ENCODE measurements around the gene TECR.
"Not testable (repeated sequence)": the region's sequence is repeated elsewhere in the genome, so short reads cannot be mapped to it uniquely, and the experiment has no call there.

The TECR gene, protein sequence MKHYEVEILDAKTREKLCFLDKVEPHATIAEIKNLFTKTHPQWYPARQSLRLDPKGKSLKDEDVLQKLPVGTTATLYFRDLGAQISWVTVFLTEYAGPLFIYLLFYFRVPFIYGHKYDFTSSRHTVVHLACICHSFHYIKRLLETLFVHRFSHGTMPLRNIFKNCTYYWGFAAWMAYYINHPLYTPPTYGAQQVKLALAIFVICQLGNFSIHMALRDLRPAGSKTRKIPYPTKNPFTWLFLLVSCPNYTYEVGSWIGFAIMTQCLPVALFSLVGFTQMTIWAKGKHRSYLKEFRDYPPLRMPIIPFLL

GRCh38 chr19:14529254-14530004 is at the start of gene TECR:
TECR (plus strand) TSS chr19:14529594; CDS start chr19:14529697, 103 bp downstream.
- peak; percentile 94 for DNase-seq

- DNase-seq, result no peak
Measured at GRCh38 chr19:14479975-14480699, 49.3 kb upstream of the TECR start.

DNA sequence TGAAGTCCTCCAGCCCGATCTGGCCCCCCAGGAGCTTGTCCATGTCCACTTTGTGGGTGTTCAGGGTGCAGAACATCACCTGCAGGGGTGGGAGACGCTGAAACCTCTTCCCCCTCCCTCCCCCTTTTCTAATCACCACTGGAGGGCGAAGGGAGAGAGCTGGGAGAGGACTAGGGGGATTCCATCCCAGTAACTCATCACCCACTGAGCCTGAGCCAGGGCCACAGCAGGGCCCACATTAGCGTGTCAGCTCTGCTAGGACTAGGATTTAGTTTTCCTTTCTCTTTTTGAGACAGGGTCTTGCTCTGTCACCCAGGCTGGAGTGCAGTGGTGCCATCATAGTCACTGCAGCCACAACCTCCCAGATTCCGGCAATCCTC is 48.7 kb upstream of the TECR start:
- DNase-seq, result no peak

- DNase-seq, result no peak
Measured at GRCh38 chr19:14482172-14482941, 47.0 kb upstream of the TECR start.

- no peak for DNase-seq
Measured at GRCh38 chr19:14487370-14488125, 41.8 kb upstream of the TECR start.

GRCh38 chr19:14492756-14493337 is 36.5 kb upstream of the TECR start:
- DNase-seq, result no peak

DNA sequence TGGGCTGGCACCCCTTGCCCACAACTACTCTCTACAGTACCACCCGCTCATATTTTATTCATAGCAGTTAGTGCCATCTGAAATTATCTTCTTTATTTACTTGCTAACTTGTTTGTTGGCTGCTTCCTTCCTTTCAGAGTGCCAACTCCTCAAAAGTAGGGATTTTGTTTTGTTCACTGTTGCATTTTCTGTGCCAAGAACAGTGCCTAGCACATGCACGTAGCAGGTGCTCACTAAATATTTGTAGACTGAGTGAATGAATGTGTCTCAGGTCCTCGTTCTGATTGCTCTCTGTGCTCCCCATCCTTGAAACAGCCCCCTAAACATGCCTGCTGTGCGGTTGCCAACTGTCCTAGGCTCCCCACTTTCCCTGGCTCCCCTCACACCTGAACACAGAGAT is 35.0 kb upstream of the TECR start:
- no peak for DNase-seq

GRCh38 chr19:14494910-14495671 is 34.3 kb upstream of the TECR start:
- DNase-seq, result no peak

GRCh38 chr19:14495672-14496028 is 33.7 kb upstream of the TECR start:
- DNase-seq, result no peak

- DNase-seq, result peak; percentile 82
Measured at GRCh38 chr19:14496029-14496833, 33.2 kb upstream of the TECR start, which contains the start of gene GIPC1. GIPC1 (minus strand) TSS chr19:14496127; CDS start chr19:14482976, 13,151 bp downstream.

DNA sequence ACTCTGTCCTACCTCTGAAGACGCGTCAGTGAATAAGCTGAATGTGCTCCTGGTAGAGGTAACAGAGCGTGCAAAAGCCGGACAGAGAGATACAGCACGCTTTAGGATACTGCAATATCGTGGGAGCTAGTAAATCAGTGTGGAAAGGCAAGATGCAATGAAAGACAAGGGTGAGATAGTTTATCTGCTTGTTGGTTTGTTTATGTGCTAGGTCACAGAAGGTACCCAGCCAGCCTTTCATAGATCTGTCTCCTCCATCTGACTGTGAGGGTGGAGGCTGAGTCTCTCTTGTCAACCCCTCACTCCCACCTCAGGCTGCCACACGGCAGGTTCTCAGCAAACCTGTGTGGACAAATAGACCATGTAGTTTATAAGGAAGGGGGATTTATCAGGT is 32.6 kb upstream of the TECR start:
- no peak for DNase-seq

DNA sequence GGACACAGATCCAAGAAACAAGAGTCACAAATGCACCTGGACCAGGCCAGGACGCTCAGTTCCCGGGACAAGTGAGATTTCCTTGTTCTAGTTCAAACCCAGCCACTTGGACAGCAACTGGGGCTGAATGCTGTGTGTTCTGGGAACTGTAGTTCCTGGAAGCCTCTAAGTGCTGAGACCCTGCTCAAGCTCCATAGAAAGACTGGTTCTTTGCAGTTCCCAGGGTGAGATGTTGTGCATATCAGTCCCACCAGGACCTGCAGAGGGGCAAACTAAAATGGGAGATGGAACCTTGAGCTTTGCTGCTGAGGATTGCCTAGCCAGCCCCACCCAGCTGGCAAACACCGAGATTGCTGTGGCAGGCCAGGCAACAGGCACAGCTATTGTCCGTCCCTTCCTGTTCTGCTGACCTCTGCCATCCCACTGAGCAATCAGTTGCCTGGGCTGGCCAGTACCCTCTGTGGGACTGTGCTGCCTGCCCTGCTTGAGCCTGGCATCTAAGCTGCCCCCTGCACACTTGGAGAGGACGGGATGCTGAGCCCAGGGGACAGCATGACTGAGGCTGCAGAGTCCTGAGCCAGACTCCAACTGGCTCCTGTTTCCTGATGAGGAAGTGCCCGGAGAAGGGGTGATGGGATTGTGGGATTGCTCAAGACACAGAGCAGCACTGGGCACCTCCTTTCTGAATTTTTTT is 32.0 kb upstream of the TECR start:
- no peak for DNase-seq

GRCh38 chr19:14502334-14503092 is 26.9 kb upstream of the TECR start:
- DNase-seq, result no peak

DNA sequence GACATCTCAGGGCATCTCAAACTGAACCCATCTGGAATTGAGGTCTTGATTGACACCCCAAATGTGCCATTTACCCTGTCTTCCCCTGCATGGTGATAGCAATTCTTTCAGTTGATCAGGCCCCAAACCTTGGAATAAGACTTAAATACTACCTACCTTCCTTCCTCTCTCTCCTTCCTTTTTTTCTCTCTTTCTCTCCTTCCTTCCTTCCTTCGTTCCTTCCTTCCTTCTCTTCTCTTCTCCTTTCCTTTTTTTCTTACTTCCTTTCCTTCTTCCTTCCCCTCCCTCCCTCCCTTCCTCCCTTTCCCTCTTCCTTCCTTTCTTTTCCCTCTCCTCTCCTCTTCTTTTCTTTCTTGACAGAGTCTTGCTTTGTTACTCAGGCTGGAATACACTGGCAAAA is 26.1 kb upstream of the TECR start:
- DNase-seq, result no peak

DNA sequence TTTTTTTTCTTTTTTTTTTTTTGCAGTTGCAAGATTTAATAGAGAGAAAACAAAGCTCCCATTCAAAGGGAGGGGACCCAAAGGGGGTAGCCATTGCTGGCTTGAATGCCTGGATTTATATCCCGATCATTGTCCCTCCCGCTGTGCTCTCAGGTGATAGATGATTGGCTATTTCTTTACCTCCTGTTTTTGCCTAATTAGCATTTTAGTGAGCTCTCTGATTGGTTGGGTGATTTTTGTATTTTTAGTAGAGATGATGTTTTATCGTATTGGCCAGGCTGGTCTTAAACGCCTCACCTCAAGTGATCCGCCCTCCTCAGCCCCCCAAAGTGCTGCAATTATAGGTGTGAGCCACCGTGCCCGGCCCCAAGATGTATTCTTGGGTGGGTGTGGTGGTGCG is 24.8 kb upstream of the TECR start:
- DNase-seq, result not testable (repeated sequence)

DNA sequence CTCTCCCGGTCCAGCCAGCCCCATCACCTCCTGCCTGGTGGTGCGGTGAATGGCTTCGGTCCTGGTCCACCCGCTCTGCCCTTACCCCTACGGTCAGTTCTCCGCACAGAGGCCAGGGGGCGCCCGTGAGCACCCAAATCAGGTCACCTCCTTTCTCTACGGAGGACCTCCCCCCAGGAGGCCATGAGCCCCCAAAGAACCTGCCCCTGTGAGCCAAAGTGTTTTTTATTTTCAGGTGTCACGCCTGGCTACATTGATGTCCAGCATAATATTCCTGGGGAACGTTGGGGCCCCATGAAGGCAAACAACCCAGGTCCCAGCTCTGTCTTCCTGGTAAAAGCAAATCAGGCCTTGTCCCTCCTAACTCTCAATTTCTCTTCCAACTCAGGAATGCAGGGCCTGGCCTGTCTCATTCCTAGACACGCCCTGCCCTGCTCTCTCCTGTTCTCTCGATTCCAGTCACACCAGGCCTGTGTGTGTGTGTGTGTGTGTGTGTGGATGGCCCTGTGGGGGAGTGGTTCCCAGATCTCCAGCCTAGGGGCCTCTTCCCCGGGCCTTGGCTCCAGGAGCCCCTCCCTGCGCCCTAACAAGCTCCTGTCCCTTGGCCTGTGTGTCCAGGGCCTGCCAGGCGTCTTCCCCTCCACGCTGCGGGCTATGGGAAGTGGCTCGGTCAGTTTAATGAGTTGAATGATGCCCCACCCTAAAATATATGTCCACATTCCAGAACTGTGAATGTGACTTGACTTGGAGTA is 23.7 kb upstream of the TECR start:
- DNase-seq, result no peak

DNA sequence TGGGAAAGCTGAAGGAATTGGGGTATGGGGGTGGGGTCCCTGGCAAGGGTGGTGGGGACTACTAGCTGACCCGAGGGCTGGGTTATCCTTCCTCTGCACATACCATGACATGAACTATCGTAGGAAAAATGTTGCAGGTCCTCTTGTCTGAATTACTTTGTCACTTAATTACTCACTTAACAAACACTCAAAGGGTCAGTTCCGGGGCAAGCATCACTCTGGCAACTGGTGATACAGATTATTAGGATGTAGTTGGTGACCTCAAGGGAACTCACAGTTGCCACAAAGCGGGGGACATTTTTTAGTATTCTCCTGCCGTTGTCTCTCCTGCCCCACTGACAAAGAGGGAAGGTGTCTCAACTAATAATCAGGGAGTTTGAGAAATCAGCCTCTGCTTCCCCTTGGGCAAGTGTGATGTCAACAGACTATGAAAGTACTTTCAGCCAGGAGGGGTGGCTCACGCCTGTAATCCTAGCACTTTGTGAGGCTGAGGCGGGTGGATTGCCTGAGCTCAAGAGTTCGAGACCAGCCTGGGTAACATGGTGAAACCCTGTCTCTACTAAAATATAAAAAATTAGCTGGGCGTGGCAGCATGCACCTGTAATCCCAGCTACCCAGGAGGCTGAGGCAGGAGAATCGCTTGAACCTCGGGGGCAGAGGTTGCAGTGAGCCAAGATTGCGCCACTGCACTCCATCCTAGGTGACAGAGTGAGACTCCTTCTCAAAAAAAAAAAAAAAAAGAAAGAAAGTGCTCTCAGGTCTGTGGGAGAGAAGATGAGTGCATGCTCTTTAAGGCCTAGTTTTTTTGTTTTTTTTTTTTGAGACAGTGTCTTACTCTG is 21.5 kb upstream of the TECR start:
- no peak for DNase-seq
